ENCODE measurements around the gene P2RY2.

DNA sequence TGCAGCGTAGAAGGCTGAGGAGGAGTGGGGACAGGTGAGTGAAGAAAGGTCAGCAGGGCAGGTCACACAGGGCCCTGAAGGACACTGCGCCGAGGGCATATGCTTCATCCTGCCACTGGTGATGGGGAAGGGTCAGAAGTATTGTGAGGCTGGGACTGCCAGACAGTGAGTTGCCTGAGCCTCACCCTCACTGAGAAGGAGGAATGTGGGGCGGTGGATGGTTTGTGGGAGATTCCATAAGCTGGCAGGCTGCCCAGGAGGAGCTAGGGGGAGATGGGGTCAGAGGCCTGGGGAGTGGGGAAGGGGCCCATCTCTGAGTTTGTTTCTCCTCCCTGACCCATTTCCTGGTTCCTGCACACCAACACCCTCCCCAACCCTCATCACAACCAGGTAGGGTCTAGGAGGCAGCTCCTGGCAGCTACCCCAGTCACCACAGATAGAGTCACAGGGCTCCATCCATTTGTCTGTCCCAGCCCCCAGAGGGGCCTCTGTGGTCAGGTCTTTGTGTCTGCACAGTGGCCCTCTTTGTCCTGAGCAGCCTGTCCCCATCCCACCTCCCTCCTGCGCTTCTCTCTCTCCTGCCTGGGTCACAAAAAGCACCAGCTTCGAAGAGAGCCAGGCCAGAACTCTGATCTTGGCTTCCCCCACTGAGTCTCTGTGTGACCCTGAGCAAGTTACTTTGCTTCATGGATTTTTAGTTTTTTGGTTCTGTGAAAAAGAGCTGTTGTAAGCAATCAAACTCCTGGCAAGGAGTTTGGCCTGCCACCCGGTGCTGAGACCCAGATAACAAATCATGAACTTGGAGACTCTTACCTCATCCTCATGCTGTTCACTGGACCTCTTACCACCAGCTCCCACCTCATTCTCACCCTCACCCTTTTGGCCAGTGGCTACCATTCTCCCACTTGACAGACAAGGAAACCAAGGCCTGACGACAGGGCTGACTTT is 4.6 kb upstream of the P2RY2 start:
- TF ChIP-seq, protein P1, sequence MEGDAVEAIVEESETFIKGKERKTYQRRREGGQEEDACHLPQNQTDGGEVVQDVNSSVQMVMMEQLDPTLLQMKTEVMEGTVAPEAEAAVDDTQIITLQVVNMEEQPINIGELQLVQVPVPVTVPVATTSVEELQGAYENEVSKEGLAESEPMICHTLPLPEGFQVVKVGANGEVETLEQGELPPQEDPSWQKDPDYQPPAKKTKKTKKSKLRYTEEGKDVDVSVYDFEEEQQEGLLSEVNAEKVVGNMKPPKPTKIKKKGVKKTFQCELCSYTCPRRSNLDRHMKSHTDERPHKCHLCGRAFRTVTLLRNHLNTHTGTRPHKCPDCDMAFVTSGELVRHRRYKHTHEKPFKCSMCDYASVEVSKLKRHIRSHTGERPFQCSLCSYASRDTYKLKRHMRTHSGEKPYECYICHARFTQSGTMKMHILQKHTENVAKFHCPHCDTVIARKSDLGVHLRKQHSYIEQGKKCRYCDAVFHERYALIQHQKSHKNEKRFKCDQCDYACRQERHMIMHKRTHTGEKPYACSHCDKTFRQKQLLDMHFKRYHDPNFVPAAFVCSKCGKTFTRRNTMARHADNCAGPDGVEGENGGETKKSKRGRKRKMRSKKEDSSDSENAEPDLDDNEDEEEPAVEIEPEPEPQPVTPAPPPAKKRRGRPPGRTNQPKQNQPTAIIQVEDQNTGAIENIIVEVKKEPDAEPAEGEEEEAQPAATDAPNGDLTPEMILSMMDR (IDR thresholded peaks at IDR 0.05): no peak
- no peak for TF ChIP-seq POLR2A (IDR thresholded peaks at IDR 0.05)
